HL-60 (cell line): Measurements from ENCODE around the gene HDAC9.

Experiments
- DNase-seq, 2 experiments: peaks; one replicate each; pipeline ENCODE4 v3.0.0-alpha.2; 2010 to 2020; ENCODE audit warnings: low read depth in 1 of 2, low spot score in 1 of 2
- H3K27ac ChIP-seq: fragments of 250-450 bp; sonication (Bioruptor Pico); replicated peaks from 2 replicates; pipeline ENCODE4 v1.5.1; 2020; ENCODE audit warnings: mild to moderate bottlenecking, moderate library complexity
- H3K27me3 ChIP-seq: fragments of 250-450 bp; sonication (Bioruptor Pico); 2 replicates; pipeline ENCODE4 v1.5.1; 2021; ENCODE audit warnings: mild to moderate bottlenecking, moderate library complexity; ENCODE audit not compliant: insufficient read depth, poor library complexity, severe bottlenecking
- H3K4me3 ChIP-seq: replicated peaks from 2 replicates; pipeline ENCODE4 v1.5.1; 2011; ENCODE audit warnings: mild to moderate bottlenecking, control low read depth, low read length; ENCODE audit not compliant: insufficient read depth
- CTCF ChIP-seq: IDR thresholded peaks from one replicate; pipeline ENCODE4 v1.5.1; 2011; ENCODE audit warnings: low read length, control low read depth, inconsistent platforms; ENCODE audit not compliant: insufficient read depth
- GABPA ChIP-seq: IDR thresholded peaks from 2 replicates; pipeline ENCODE4 v1.6.1; 2012; ENCODE audit warnings: low read depth
- POLR2AphosphoS5 ChIP-seq: IDR thresholded peaks from 2 replicates; pipeline ENCODE4 v1.6.1; 2012; ENCODE audit warnings: low read depth
- REST ChIP-seq: IDR thresholded peaks from 2 replicates; pipeline ENCODE4 v1.6.1; 2012; ENCODE audit warnings: low read depth; ENCODE audit not compliant: insufficient replicate concordance
- SPI1 ChIP-seq: IDR thresholded peaks from 2 replicates; pipeline ENCODE4 v1.6.1; 2012; ENCODE audit warnings: low read depth, mild to moderate bottlenecking, borderline replicate concordance

Gene HDAC9

GRCh38 chr7:18647582-18647981, 152.0 kb downstream of the HDAC9 start:
- TF ChIP-seq GABPA: no peak
- TF ChIP-seq SPI1: peak; percentile 89
- no peak for TF ChIP-seq REST
- no peaks in the 10 kb centered on the region for H3K27me3 ChIP-seq
- no peak overlapping the region for H3K27ac ChIP-seq
- no peak for DNase-seq
- H3K4me3 ChIP-seq: no peak overlapping the region

DNA sequence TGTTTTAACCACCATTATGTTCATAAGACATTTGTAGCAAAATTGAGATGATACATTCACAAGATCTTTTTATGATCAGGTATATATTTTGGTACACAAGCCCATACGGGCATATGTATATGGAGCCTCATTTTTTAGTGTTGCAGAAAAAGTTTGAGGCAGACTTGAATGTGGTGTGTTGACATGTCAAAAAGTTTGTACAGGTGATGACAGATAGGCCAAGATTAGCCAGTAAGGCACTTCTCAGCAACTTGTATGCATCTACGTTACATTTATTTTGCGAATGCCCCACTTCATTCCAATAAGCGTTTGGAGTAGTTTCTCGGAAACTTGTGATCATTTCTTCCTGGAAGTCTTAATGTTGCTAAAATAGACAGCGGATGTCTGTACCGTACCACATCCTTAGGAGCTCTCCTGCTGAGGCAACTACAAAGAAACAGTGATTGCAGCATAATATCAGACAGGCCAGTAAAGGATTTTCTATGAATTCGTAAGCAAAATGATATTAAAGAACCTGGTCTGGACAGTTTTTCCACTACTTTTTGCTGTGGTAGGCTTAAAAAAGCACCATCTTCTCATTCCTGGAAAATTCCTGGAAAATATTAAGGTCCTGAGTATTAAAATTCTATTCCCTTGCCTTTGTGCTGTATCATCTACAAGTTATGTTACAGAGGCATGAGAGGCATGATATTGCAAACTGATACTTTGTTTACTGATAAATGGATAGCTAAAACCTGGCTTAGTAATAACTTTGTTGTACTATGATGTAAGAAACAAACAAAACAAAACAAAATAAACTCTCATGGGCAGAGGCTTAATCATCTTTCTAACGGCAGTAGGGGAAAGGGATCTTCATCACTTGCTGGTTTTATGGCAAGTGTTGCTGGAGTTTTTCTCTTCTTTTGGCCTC, 153.6 kb downstream of the HDAC9 start:
- H3K4me3 ChIP-seq: no peak overlapping the region
- DNase-seq: no peak
- no peak for TF ChIP-seq CTCF
- TF ChIP-seq POLR2AphosphoS5: no peak
- no peak for TF ChIP-seq GABPA
- no peak for TF ChIP-seq SPI1
- TF ChIP-seq REST: no peak
- no peaks in the 10 kb centered on the region for H3K27me3 ChIP-seq
- no peak overlapping the region for H3K27ac ChIP-seq

GRCh38 chr7:18653381-18654155, 158.0 kb downstream of the HDAC9 start:
- Histone ChIP-seq H3K27ac (no peak overlapping the region), H3K27me3 (no peaks in the 10 kb centered on the region), H3K4me3 (no peak overlapping the region)
- DNase-seq: no peak
- TF ChIP-seq GABPA (no peak), CTCF (no peak), SPI1 (no peak), REST (no peak), POLR2AphosphoS5 (no peak)
